Ishikawa (cell line): ENCODE results near the gene FKBP6.

Experiments used
- CEBPB ChIP-seq: IDR thresholded peaks from 2 replicates; pipeline ENCODE4 v1.6.1; 2012
- EGR1 ChIP-seq: IDR thresholded peaks from 2 replicates; pipeline ENCODE4 v1.6.1; 2012
- EP300 ChIP-seq: IDR thresholded peaks from 2 replicates; pipeline ENCODE4 v1.6.1; 2012; ENCODE audit warnings: borderline replicate concordance
- FOXM1 ChIP-seq: IDR thresholded peaks from 2 replicates; pipeline ENCODE4 v1.6.1; 2012; ENCODE audit warnings: low read depth, borderline replicate concordance
- NFIC ChIP-seq: IDR thresholded peaks from 2 replicates; pipeline ENCODE4 v1.6.1; 2012
- RAD21 ChIP-seq: IDR thresholded peaks from 2 replicates; pipeline ENCODE4 v1.6.1; 2012; ENCODE audit warnings: low read depth
- TAF1 ChIP-seq: IDR thresholded peaks from 2 replicates; pipeline ENCODE4 v1.6.1; 2012; ENCODE audit warnings: low read depth, mild to moderate bottlenecking
- TEAD4 ChIP-seq: IDR thresholded peaks from 2 replicates; pipeline ENCODE4 v1.6.1; 2012
- YY1 ChIP-seq: IDR thresholded peaks from 2 replicates; pipeline ENCODE4 v1.6.1; 2012; ENCODE audit warnings: low read depth
- TF ChIP-seq, protein P1 (sequence below): IDR thresholded peaks from 2 replicates; pipeline ENCODE4 v1.6.1; 2012
- TF ChIP-seq, protein P2 (sequence below): IDR thresholded peaks from 2 replicates; pipeline ENCODE4 v1.6.1; 2012; ENCODE audit warnings: low read depth, mild to moderate bottlenecking

DNA sequence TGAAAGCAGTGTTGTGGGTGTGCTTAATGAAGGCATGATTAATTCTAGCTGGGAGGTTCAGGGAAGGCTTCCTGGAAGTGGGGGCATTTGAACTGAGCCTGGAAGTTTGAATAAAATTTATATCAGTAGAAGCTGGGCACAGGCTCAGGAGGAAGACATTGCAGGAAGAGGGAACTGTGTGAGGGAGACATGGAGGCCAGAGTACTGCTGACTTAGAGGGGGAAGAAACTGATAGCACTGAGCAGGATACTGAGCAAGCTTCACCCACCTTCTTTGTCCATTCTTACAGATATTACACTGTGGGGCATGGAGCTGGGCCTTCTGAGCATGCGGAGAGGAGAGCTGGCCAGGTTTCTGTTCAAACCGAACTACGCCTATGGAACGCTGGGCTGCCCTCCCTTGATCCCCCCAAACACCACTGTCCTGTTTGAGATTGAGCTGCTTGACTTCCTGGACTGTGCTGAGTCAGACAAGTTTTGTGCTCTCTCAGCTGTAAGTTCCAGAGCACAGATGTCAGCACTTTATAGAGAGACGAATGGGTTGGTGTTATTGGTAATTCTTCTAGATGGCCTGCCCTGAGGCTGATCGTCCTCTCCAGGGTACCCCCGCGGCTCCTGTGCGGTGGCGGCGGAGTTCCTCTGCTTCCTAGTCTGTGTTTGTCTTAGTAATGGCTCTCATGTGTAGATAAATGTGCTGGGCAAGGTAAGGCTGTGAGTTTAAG, 2.1 kb downstream of the FKBP6 start:
- TF ChIP-seq CEBPB (no peak), YY1 (no peak), RAD21 (no peak), EGR1 (no peak), TEAD4 (no peak), EP300 (no peak), TAF1 (no peak), NFIC (no peak), FOXM1 (no peak)
- TF ChIP-seq, protein P1, sequence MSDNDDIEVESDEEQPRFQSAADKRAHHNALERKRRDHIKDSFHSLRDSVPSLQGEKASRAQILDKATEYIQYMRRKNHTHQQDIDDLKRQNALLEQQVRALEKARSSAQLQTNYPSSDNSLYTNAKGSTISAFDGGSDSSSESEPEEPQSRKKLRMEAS, result no peak
- TF ChIP-seq, protein P2, sequence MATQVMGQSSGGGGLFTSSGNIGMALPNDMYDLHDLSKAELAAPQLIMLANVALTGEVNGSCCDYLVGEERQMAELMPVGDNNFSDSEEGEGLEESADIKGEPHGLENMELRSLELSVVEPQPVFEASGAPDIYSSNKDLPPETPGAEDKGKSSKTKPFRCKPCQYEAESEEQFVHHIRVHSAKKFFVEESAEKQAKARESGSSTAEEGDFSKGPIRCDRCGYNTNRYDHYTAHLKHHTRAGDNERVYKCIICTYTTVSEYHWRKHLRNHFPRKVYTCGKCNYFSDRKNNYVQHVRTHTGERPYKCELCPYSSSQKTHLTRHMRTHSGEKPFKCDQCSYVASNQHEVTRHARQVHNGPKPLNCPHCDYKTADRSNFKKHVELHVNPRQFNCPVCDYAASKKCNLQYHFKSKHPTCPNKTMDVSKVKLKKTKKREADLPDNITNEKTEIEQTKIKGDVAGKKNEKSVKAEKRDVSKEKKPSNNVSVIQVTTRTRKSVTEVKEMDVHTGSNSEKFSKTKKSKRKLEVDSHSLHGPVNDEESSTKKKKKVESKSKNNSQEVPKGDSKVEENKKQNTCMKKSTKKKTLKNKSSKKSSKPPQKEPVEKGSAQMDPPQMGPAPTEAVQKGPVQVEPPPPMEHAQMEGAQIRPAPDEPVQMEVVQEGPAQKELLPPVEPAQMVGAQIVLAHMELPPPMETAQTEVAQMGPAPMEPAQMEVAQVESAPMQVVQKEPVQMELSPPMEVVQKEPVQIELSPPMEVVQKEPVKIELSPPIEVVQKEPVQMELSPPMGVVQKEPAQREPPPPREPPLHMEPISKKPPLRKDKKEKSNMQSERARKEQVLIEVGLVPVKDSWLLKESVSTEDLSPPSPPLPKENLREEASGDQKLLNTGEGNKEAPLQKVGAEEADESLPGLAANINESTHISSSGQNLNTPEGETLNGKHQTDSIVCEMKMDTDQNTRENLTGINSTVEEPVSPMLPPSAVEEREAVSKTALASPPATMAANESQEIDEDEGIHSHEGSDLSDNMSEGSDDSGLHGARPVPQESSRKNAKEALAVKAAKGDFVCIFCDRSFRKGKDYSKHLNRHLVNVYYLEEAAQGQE, result no peak
